HG02852 (cell line): ENCODE measurements around the gene CPE.
"Not testable (repeated sequence)": the region's sequence is repeated elsewhere in the genome, so short reads cannot be mapped to it uniquely, and the experiment has no call there.

Experiments
- ATAC-seq: cut with Tn5 transposase; IDR thresholded peaks from one replicate; pipeline ENCODE4 v1.9.1; 2021; ENCODE audit warnings: mild to moderate bottlenecking, moderate library complexity; ENCODE audit not compliant: unreplicated experiment

CPE gene

GRCh38 chr4:165403048-165403447 lies 24.2 kb downstream of the CPE start:
- no peak for ATAC-seq

GRCh38 chr4:165403637-165404036 lies 24.8 kb downstream of the CPE start:
- ATAC-seq = no peak

- ATAC-seq = no peak
Measured at GRCh38 chr4:165404080-165404479, 25.3 kb downstream of the CPE start.

- no peak for ATAC-seq
Measured at GRCh38 chr4:165404696-165405095, 25.9 kb downstream of the CPE start.

GRCh38 chr4:165410214-165410613 lies 31.4 kb downstream of the CPE start:
- ATAC-seq = no peak

- ATAC-seq = no peak
Measured at GRCh38 chr4:165415910-165416309, 37.1 kb downstream of the CPE start.

- no peak for ATAC-seq
Measured at GRCh38 chr4:165418073-165418472, 39.3 kb downstream of the CPE start.

GRCh38 chr4:165425629-165426028 lies 46.8 kb downstream of the CPE start:
- no peak for ATAC-seq

- ATAC-seq = no peak
Measured at GRCh38 chr4:165426331-165426730, 47.5 kb downstream of the CPE start.

GRCh38 chr4:165426823-165427222 lies 48.0 kb downstream of the CPE start:
- no peak for ATAC-seq

- ATAC-seq = no peak
Measured at GRCh38 chr4:165428957-165429356, 50.1 kb downstream of the CPE start.

- no peak for ATAC-seq
Measured at GRCh38 chr4:165433529-165433928, 54.7 kb downstream of the CPE start.

- no peak for ATAC-seq
Measured at GRCh38 chr4:165437691-165438090, 58.9 kb downstream of the CPE start.

GRCh38 chr4:165439344-165439743 lies 60.5 kb downstream of the CPE start:
- ATAC-seq = no peak

GRCh38 chr4:165439981-165440380 lies 61.2 kb downstream of the CPE start:
- no peak for ATAC-seq

GRCh38 chr4:165440415-165441158 lies 61.8 kb downstream of the CPE start:
- no peak for ATAC-seq

- no peak for ATAC-seq
Measured at GRCh38 chr4:165443276-165443675, 64.5 kb downstream of the CPE start.

- ATAC-seq = no peak
Measured at GRCh38 chr4:165448700-165449099, 69.9 kb downstream of the CPE start.

GRCh38 chr4:165449333-165449732 lies 70.5 kb downstream of the CPE start:
- ATAC-seq = no peak

GRCh38 chr4:165450871-165451270 lies 72.1 kb downstream of the CPE start:
- no peak for ATAC-seq

GRCh38 chr4:165453140-165453539 lies 74.3 kb downstream of the CPE start:
- not testable (repeated sequence) for ATAC-seq

GRCh38 chr4:165454426-165454825 lies 75.6 kb downstream of the CPE start:
- no peak for ATAC-seq

- ATAC-seq = no peak
Measured at GRCh38 chr4:165457793-165458192, 79.0 kb downstream of the CPE start.
